SJCRH30 (cell line): ENCODE data around the gene DCST1. TPM values are rescaled to one million over a fixed set of nuclear protein-coding genes. Genes with fewer than 3 reads are reported as not detected.

Experiments used
- DNase-seq, 2 experiments: peaks; one replicate each; pipeline ENCODE4 v3.0.0-alpha.2; 2015 to 2020
- H3K27ac ChIP-seq: fragments of 250-450 bp; sonication (Bioruptor Pico); 2 replicates; pipeline ENCODE4 v1.5.1; 2020; ENCODE audit warnings: mild to moderate bottlenecking, moderate library complexity
- H3K27me3 ChIP-seq: fragments of 250-450 bp; sonication (Bioruptor Pico); 2 replicates; pipeline ENCODE4 v1.5.1; 2020; ENCODE audit warnings: mild to moderate bottlenecking, moderate library complexity
- H3K36me3 ChIP-seq: fragments of 250-450 bp; sonication (Bioruptor Pico); 2 replicates; pipeline ENCODE4 v1.5.1; 2020; ENCODE audit warnings: mild to moderate bottlenecking, moderate library complexity
- H3K4me1 ChIP-seq: fragments of 250-450 bp; sonication (Bioruptor Pico); 2 replicates; pipeline ENCODE4 v1.5.1; 2020; ENCODE audit warnings: mild to moderate bottlenecking, moderate library complexity
- H3K4me3 ChIP-seq: fragments of 250-450 bp; sonication (Bioruptor Pico); 2 replicates; pipeline ENCODE4 v1.5.1; 2020; ENCODE audit warnings: mild to moderate bottlenecking, moderate library complexity
- H3K9me3 ChIP-seq: fragments of 250-450 bp; sonication (Bioruptor Pico); replicated peaks from 2 replicates; pipeline ENCODE4 v1.5.1; 2020; ENCODE audit warnings: mild to moderate bottlenecking, moderate library complexity
- total RNA-seq: library from RNA; depleted of rRNA; stranded (reverse); fragments of >200 nt; shearing (Covaris generic); gene quantifications from 2 replicates; pipeline ENCODE4 v1.2.3, GENCODE V29; 2014; rRNA removed

The DCST1 gene
- total RNA-seq, 1 experiment from 2014 or later = not detected

- no peak overlapping the region for H3K27ac ChIP-seq
- DNase-seq = no peak
- no peak overlapping the region for H3K4me3 ChIP-seq
- no peaks in the 10 kb centered on the region for H3K4me1 ChIP-seq
- no peaks in the 10 kb centered on the region for H3K9me3 ChIP-seq
- H3K36me3 ChIP-seq = no peaks in the 10 kb centered on the region
- H3K27me3 ChIP-seq = no peaks in the 10 kb centered on the region
Measured at GRCh38 chr1:155099331-155099730, 65.7 kb downstream of the DCST1 start.

Other genes starting within 250 kb of the DCST1 start
- gene KCNN3, start 163.5 kb upstream of the DCST1 start, total RNA-seq = 27.7 and 29.3 TPM in 2 replicates
- 4.6 and 4.9 TPM in 2 replicates for gene PMVK, start 97.1 kb upstream of the DCST1 start, total RNA-seq
- 40.2 TPM in 2 replicates for gene PBXIP1, start 77.7 kb upstream of the DCST1 start, total RNA-seq
- 29.4 and 29.8 TPM in 2 replicates for gene PYGO2, start 72.0 kb upstream of the DCST1 start, total RNA-seq
- 102 and 110 TPM in 2 replicates for gene SHC1, start 63.1 kb upstream of the DCST1 start, total RNA-seq
- gene CKS1B, start 59.1 kb upstream of the DCST1 start, total RNA-seq = 299 and 303 TPM in 2 replicates
- 25.6 and 28.0 TPM in 2 replicates for gene FLAD1, start 50.5 kb upstream of the DCST1 start, total RNA-seq
- gene LENEP, start 40.2 kb upstream of the DCST1 start, total RNA-seq = not detected in 2 replicates
- gene ZBTB7B, start 31.0 kb upstream of the DCST1 start, total RNA-seq = 4.8 and 5.6 TPM in 2 replicates
- not detected in 2 replicates for gene DCST2, start within 50 bp of the DCST1 start, total RNA-seq
- 16.9 and 18.3 TPM in 2 replicates for gene ADAM15, start 17.5 kb downstream of the DCST1 start, total RNA-seq
- gene EFNA4, start 29.9 kb downstream of the DCST1 start, total RNA-seq = 15.3 and 17.8 TPM in 2 replicates
- 3.5 and 4.2 TPM in 2 replicates for gene EFNA3, start 45.0 kb downstream of the DCST1 start, total RNA-seq
- gene EFNA1, start 94.1 kb downstream of the DCST1 start, total RNA-seq = 1.8 and 2.2 TPM in 2 replicates
- 12.9 and 14.8 TPM in 2 replicates for gene SLC50A1, start 102.0 kb downstream of the DCST1 start, total RNA-seq
- gene DPM3, start 106.7 kb downstream of the DCST1 start, total RNA-seq = 16.1 and 16.8 TPM in 2 replicates
- 84.2 and 90.9 TPM in 2 replicates for gene KRTCAP2, start 139.5 kb downstream of the DCST1 start, total RNA-seq
- 0.79 and 1.0 TPM in 2 replicates for gene TRIM46, start 140.0 kb downstream of the DCST1 start, total RNA-seq
- 4.1 and 4.5 TPM in 2 replicates for gene THBS3, start 174.1 kb downstream of the DCST1 start, total RNA-seq
- gene MTX1, start 174.9 kb downstream of the DCST1 start, total RNA-seq = 25.2 and 31.7 TPM in 2 replicates
- 12.1 and 12.7 TPM in 2 replicates for gene ENTREP3, start 221.7 kb downstream of the DCST1 start, total RNA-seq
- gene SCAMP3, start 228.5 kb downstream of the DCST1 start, total RNA-seq = 42.1 and 43.4 TPM in 2 replicates
- 29.7 and 43.1 TPM in 2 replicates for gene CLK2, start 239.7 kb downstream of the DCST1 start, total RNA-seq
- 1.6 and 1.7 TPM in 2 replicates for gene HCN3, start 243.6 kb downstream of the DCST1 start, total RNA-seq